NCI-H128 (cell line): ENCODE measurements around the gene SLC1A2.

Experiments
- DNase-seq: peaks from one replicate; lab custom pipeline; 2025; ENCODE audit not compliant: unreplicated experiment; lab: John Stamatoyannopoulos, UW

The SLC1A2 gene

GRCh38 chr11:35352077-35352888 lies 67.1 kb downstream of the SLC1A2 start:
- DNase-seq: no peak

- DNase-seq: no peak
Observed at GRCh38 chr11:35349897-35350296, 69.5 kb downstream of the SLC1A2 start.

GRCh38 chr11:35348898-35349687 lies 70.3 kb downstream of the SLC1A2 start:
- no peak for DNase-seq

- DNase-seq: no peak
Observed at GRCh38 chr11:35347921-35348331, 71.4 kb downstream of the SLC1A2 start.

GRCh38 chr11:35347173-35347878 lies 72.0 kb downstream of the SLC1A2 start:
- no peak for DNase-seq

GRCh38 chr11:35346472-35347156 lies 72.7 kb downstream of the SLC1A2 start:
- DNase-seq: no peak

- DNase-seq: no peak
Observed at GRCh38 chr11:35344681-35345574, 74.4 kb downstream of the SLC1A2 start.

- no peak for DNase-seq
Observed at GRCh38 chr11:35343033-35343598, 76.2 kb downstream of the SLC1A2 start.

GRCh38 chr11:35340715-35341114 lies 78.6 kb downstream of the SLC1A2 start:
- DNase-seq: no peak

GRCh38 chr11:35340071-35340470 lies 79.3 kb downstream of the SLC1A2 start:
- DNase-seq: no peak

GRCh38 chr11:35338921-35339320 lies 80.4 kb downstream of the SLC1A2 start:
- DNase-seq: no peak

- no peak for DNase-seq
Observed at GRCh38 chr11:35337914-35338305, 81.4 kb downstream of the SLC1A2 start.

- no peak for DNase-seq
Observed at GRCh38 chr11:35337136-35337913, 82.0 kb downstream of the SLC1A2 start.

GRCh38 chr11:35336726-35337125 lies 82.6 kb downstream of the SLC1A2 start:
- no peak for DNase-seq

- no peak for DNase-seq
Observed at GRCh38 chr11:35335226-35335625, 84.1 kb downstream of the SLC1A2 start.

- no peak for DNase-seq
Observed at GRCh38 chr11:35334385-35335090, 84.8 kb downstream of the SLC1A2 start.

- DNase-seq: no peak
Observed at GRCh38 chr11:35332524-35332923, 86.8 kb downstream of the SLC1A2 start.

- no peak for DNase-seq
Observed at GRCh38 chr11:35330931-35331330, 88.4 kb downstream of the SLC1A2 start.
